Measurements from ENCODE around the gene NOS3. TPM values are rescaled to one million over a fixed set of nuclear protein-coding genes. Genes with fewer than 3 reads are reported as not detected.
A peak's percentile ranks its signal among the peaks of the same experiment; 100 is the strongest.

The NOS3 gene
- total RNA-seq, 4 donors from 2014 or later = 6.6 to 50.1 (median 15.8) TPM

- H3K4me1 ChIP-seq = peaks cover 0 to 18% of the 10 kb centered on the region in 2 donors
- DNase-seq = no peak
- H3K9me3 ChIP-seq = no peaks in the 10 kb centered on the region
- no peak overlapping the region for H3K4me3 ChIP-seq
- no peak overlapping the region for H3K27ac ChIP-seq
- no peaks in the 10 kb centered on the region for H3K36me3 ChIP-seq
- intact Hi-C loops (cut with DNase I; ENCODE audit: low total_unique reads) = no loop called here
- peaks cover 5 to 10% of the 10 kb centered on the region in 2 donors for H3K27me3 ChIP-seq
- TF ChIP-seq POLR2A (IDR thresholded peaks at IDR 0.05) (no peak), CTCF (IDR thresholded peaks at IDR 0.05) (no peak)
Observed at GRCh38 chr7:151015967-151016366, 25.1 kb downstream of the NOS3 start.

- Histone ChIP-seq H3K27me3 (peaks cover 5 to 10% of the 10 kb centered on the region in 2 donors), H3K9me3 (no peaks in the 10 kb centered on the region), H3K4me3 (no peak overlapping the region), H3K36me3 (no peaks in the 10 kb centered on the region), H3K4me1 (peaks cover 0 to 18% of the 10 kb centered on the region in 2 donors), H3K27ac (no peak overlapping the region)
- no peak for DNase-seq
- intact Hi-C loops (cut with DNase I; ENCODE audit: low total_unique reads) = no loop called here
- TF ChIP-seq CTCF (IDR thresholded peaks at IDR 0.05) = no peak
- TF ChIP-seq POLR2A (IDR thresholded peaks at IDR 0.05) = no peak
Observed at GRCh38 chr7:151016505-151016904, 25.7 kb downstream of the NOS3 start.

- H3K4me3 ChIP-seq = no peak overlapping the region
- H3K4me1 ChIP-seq = peaks cover 0 to 18% of the 10 kb centered on the region in 2 donors
- no peak for DNase-seq
- intact Hi-C loops (cut with DNase I; ENCODE audit: low total_unique reads) = no loop called here
- H3K36me3 ChIP-seq = no peaks in the 10 kb centered on the region
- no peak overlapping the region for H3K27ac ChIP-seq
- no peaks in the 10 kb centered on the region for H3K9me3 ChIP-seq
- TF ChIP-seq CTCF (IDR thresholded peaks at IDR 0.05) (no peak), POLR2A (IDR thresholded peaks at IDR 0.05) (no peak)
- peaks cover 5 to 10% of the 10 kb centered on the region in 2 donors for H3K27me3 ChIP-seq
Observed at GRCh38 chr7:151016942-151017341, 26.1 kb downstream of the NOS3 start.

GRCh38 chr7:151017370-151017952 lies 26.6 kb downstream of the NOS3 start:
- TF ChIP-seq POLR2A (IDR thresholded peaks at IDR 0.05) (no peak), CTCF (IDR thresholded peaks at IDR 0.05) (no peak)
- H3K4me3 ChIP-seq = no peak overlapping the region
- no peak overlapping the region for H3K27ac ChIP-seq
- peaks cover 0 to 18% of the 10 kb centered on the region in 2 donors for H3K4me1 ChIP-seq
- H3K36me3 ChIP-seq = no peaks in the 10 kb centered on the region
- intact Hi-C loops (cut with DNase I; ENCODE audit: low total_unique reads) = no loop called here
- H3K9me3 ChIP-seq = no peaks in the 10 kb centered on the region
- no peak for DNase-seq
- H3K27me3 ChIP-seq = peaks cover 5 to 10% of the 10 kb centered on the region in 2 donors

- Histone ChIP-seq H3K36me3 (no peaks in the 10 kb centered on the region), H3K4me1 (peaks cover 0 to 18% of the 10 kb centered on the region in 2 donors), H3K9me3 (no peaks in the 10 kb centered on the region), H3K27me3 (peaks cover 5 to 10% of the 10 kb centered on the region in 2 donors), H3K4me3 (no peak overlapping the region), H3K27ac (no peak overlapping the region)
- DNase-seq = peak; percentile 53 to 67
- TF ChIP-seq POLR2A (IDR thresholded peaks at IDR 0.05) (no peak), CTCF (IDR thresholded peaks at IDR 0.05) (peak; percentile 85 to 91 (median 88))
- intact Hi-C loops (cut with DNase I; ENCODE audit: low total_unique reads) = no loop called here
Observed at GRCh38 chr7:151017953-151018420, 27.2 kb downstream of the NOS3 start.

Data from uterus (tissue), 4 donors.